GM23338 (cell line): Measurements from ENCODE around the gene NPAS3. TPM values are rescaled to one million over a fixed set of nuclear protein-coding genes. Genes with fewer than 3 reads are reported as not detected.
A peak's percentile ranks its signal among the peaks of the same experiment; 100 is the strongest.

ENCODE experiments used
- ATAC-seq: fragments of 200-7000 bp; cut with Tn5 transposase; 3 replicates; pipeline ENCODE4 v1.9.1; 2020
- DNase-seq: peaks from one replicate; pipeline ENCODE4 v3.0.0-alpha.2; 2015; ENCODE audit warnings: low spot score
- H2AFZ ChIP-seq: fragments of 200-600 bp; sonication (generic); 2 replicates; pipeline ENCODE4 v1.8.0; 2016; ENCODE audit warnings: antibody characterized with exemption, mild to moderate bottlenecking, moderate library complexity
- H3F3A ChIP-seq: fragments of 200-600 bp; sonication (generic); replicated peaks from 2 replicates; pipeline ENCODE4 v1.8.0; 2017; ENCODE audit warnings: antibody characterized with exemption, mixed run types, low read depth
- H3K27ac ChIP-seq: fragments of 200-600 bp; sonication (generic); 2 replicates; pipeline ENCODE4 v1.6.1; 2016; ENCODE audit warnings: low read depth
- H3K27me3 ChIP-seq: fragments of 200-600 bp; sonication (generic); 2 replicates; pipeline ENCODE4 v1.8.0; 2016; ENCODE audit warnings: mild to moderate bottlenecking, mixed run types, moderate library complexity; ENCODE audit not compliant: insufficient read depth
- H3K36me3 ChIP-seq: fragments of 200-600 bp; sonication (generic); 2 replicates; pipeline ENCODE4 v1.8.0; 2016; ENCODE audit warnings: mild to moderate bottlenecking; ENCODE audit not compliant: insufficient read depth
- H3K4me1 ChIP-seq: fragments of 200-600 bp; sonication (generic); 2 replicates; pipeline ENCODE4 v1.8.0; 2016; ENCODE audit warnings: mild to moderate bottlenecking, moderate library complexity; ENCODE audit not compliant: insufficient read depth
- H3K4me2 ChIP-seq: fragments of 200-600 bp; sonication (generic); 2 replicates; pipeline ENCODE4 v1.7.1; 2017; ENCODE audit warnings: mixed run types
- H3K4me3 ChIP-seq: fragments of 200-600 bp; sonication (generic); 2 replicates; pipeline ENCODE4 v1.6.1; 2016; ENCODE audit warnings: mixed run types
- H3K79me2 ChIP-seq: fragments of 200-600 bp; sonication (generic); replicated peaks from 2 replicates; pipeline ENCODE4 v1.8.0; 2017; ENCODE audit warnings: mild to moderate bottlenecking; ENCODE audit not compliant: insufficient read depth
- H3K9me2 ChIP-seq: fragments of 200-600 bp; sonication (generic); 2 replicates; pipeline ENCODE4 v1.8.0; 2017; ENCODE audit not compliant: insufficient read depth
- H4K20me1 ChIP-seq: fragments of 200-600 bp; sonication (generic); replicated peaks from 2 replicates; pipeline ENCODE4 v1.8.0; 2017; ENCODE audit warnings: mild to moderate bottlenecking; ENCODE audit not compliant: insufficient read depth
- H3K27ac Mint-ChIP-seq: 2 replicates; pipeline ENCODE4 v1.8.0; 2020; ENCODE audit warnings: inconsistent platforms, mild to moderate bottlenecking, moderate library complexity, mixed read lengths
- H3K27me3 Mint-ChIP-seq: 3 replicates; pipeline ENCODE4 v1.8.0; 2022; ENCODE audit warnings: low read depth, mild to moderate bottlenecking, moderate library complexity, mixed read lengths, inconsistent platforms; ENCODE audit not compliant: insufficient read depth, poor library complexity
- H3K36me3 Mint-ChIP-seq: 3 replicates; pipeline ENCODE4 v1.8.0; 2021; ENCODE audit warnings: low read depth, mild to moderate bottlenecking, inconsistent platforms, moderate library complexity, mixed read lengths
- H3K4me1 Mint-ChIP-seq: 3 replicates; pipeline ENCODE4 v1.8.0; 2020; ENCODE audit warnings: mild to moderate bottlenecking, inconsistent platforms, mixed read lengths
- H3K4me3 Mint-ChIP-seq: 3 replicates; pipeline ENCODE4 v1.8.0; 2021; ENCODE audit warnings: moderate library complexity, mild to moderate bottlenecking, inconsistent platforms, mixed read lengths
- H3K9me3 Mint-ChIP-seq: 3 replicates; pipeline ENCODE4 v1.8.0; 2020; ENCODE audit warnings: moderate library complexity, mild to moderate bottlenecking, inconsistent platforms, mixed read lengths
- CREB1 ChIP-seq: fragments of 250-450 bp; sonication (Bioruptor Pico); IDR thresholded peaks from 2 replicates; pipeline ENCODE4 v1.5.0; 2020; ENCODE audit warnings: low read depth, mild to moderate bottlenecking, moderate library complexity
- CTCF ChIP-seq, 2 experiments: fragments of 200-600 bp in 1 of 2; sonication (generic) in 1 of 2; conservative IDR thresholded peaks; 2 replicates each; pipeline versions ENCODE4 v1.5.1 to v1.6.1; 2016 to 2017; ENCODE audit warnings: antibody characterized with exemption in 2 of 2, low read depth in 2 of 2, mild to moderate bottlenecking in 2 of 2, moderate library complexity in 1 of 2
- EZH2 ChIP-seq: fragments of 200-600 bp; sonication (generic); IDR thresholded peaks from one replicate; pipeline ENCODE4 v1.8.0; 2017; ENCODE audit warnings: antibody characterized with exemption, mild to moderate bottlenecking, low read depth; ENCODE audit not compliant: unreplicated experiment
- EZH2phosphoT487 ChIP-seq: fragments of 200-600 bp; sonication (generic); IDR thresholded peaks from one replicate; pipeline ENCODE4 v1.8.1; 2018; ENCODE audit warnings: antibody characterized with exemption; ENCODE audit not compliant: unreplicated experiment
- JUNB ChIP-seq: IDR thresholded peaks from one replicate; pipeline ENCODE4 v1.6.1; 2016; ENCODE audit warnings: antibody characterized with exemption; ENCODE audit not compliant: unreplicated experiment
- POLR2AphosphoS5 ChIP-seq: IDR thresholded peaks from 2 replicates; pipeline ENCODE4 v1.6.1; 2016; ENCODE audit warnings: antibody characterized with exemption, low read depth
- REST ChIP-seq: IDR thresholded peaks from one replicate; pipeline ENCODE4 v1.6.1; 2018; ENCODE audit warnings: antibody characterized with exemption; ENCODE audit not compliant: unreplicated experiment
- STAT1 ChIP-seq: IDR thresholded peaks from one replicate; pipeline ENCODE4 v1.6.1; 2016; ENCODE audit warnings: antibody characterized with exemption; ENCODE audit not compliant: unreplicated experiment
- ZNF114 ChIP-seq: fragments of 250-450 bp; sonication (Bioruptor Pico); IDR thresholded peaks from 2 replicates; pipeline ENCODE4 v1.5.0; 2020; ENCODE audit warnings: mild to moderate bottlenecking, moderate library complexity
- ZNF331 ChIP-seq: fragments of 250-450 bp; sonication (Bioruptor Pico); IDR thresholded peaks from 2 replicates; pipeline ENCODE4 v1.5.0; 2020; ENCODE audit warnings: low read depth, mild to moderate bottlenecking, moderate library complexity
- polyA plus RNA-seq: library from polyadenylated mRNA; unstranded; fragments of >200 nt; fragmentation: Nextera tagmentation; extraction: Ambion mirVana; gene quantifications from 2 replicates; pipeline ENCODE4 v1.2.1, GENCODE V29; 2016
- total RNA-seq: library from RNA; depleted of rRNA; stranded (reverse); fragments of >200 nt; shearing (Covaris generic); gene quantifications from 2 replicates; pipeline ENCODE4 v1.2.3, GENCODE V29; 2014
- TF ChIP-seq, protein P1 (sequence below): IDR thresholded peaks from 2 replicates; pipeline ENCODE4 v1.6.1; 2016; ENCODE audit warnings: antibody characterized with exemption

Gene NPAS3
- total and polyA plus RNA-seq, 2 experiments from 2014 or later: 0.17 to 0.19 TPM

- peak overlapping the region; percentile 90 for H3K4me3 Mint-ChIP-seq
- no peaks in the 10 kb centered on the region for H3K9me2 ChIP-seq
- H3K36me3 ChIP-seq: no peaks in the 10 kb centered on the region
- no peaks in the 10 kb centered on the region for H3K36me3 Mint-ChIP-seq
- peak overlapping the region; percentile 99 for H2AFZ ChIP-seq
- H3K9me3 Mint-ChIP-seq: no peaks in the 10 kb centered on the region
- H3K27ac Mint-ChIP-seq: no peak overlapping the region
- peak overlapping the region; percentile 70 for H3K4me3 ChIP-seq
- H3K79me2 ChIP-seq: no peaks in the 10 kb centered on the region
- H3K27ac ChIP-seq: no peak overlapping the region
- peaks cover 32% of the 10 kb centered on the region for H3K4me1 ChIP-seq
- peaks cover 43% of the 10 kb centered on the region for H3K27me3 Mint-ChIP-seq
- H3K4me2 ChIP-seq: peak overlapping the region; percentile 90
- H3F3A ChIP-seq: 0 out of 2 replicates have a peak, but pooled peaks cover 5% of the 10 kb centered on the region
- peaks cover 76% of the 10 kb centered on the region for H3K27me3 ChIP-seq
- DNase-seq: peak; percentile 38
- peaks cover under 1% of the 10 kb centered on the region; the same call in 1 of the 2 replicates for H4K20me1 ChIP-seq
- TF ChIP-seq, protein P1, sequence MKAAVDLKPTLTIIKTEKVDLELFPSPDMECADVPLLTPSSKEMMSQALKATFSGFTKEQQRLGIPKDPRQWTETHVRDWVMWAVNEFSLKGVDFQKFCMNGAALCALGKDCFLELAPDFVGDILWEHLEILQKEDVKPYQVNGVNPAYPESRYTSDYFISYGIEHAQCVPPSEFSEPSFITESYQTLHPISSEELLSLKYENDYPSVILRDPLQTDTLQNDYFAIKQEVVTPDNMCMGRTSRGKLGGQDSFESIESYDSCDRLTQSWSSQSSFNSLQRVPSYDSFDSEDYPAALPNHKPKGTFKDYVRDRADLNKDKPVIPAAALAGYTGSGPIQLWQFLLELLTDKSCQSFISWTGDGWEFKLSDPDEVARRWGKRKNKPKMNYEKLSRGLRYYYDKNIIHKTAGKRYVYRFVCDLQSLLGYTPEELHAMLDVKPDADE: no peak
- TF ChIP-seq EZH2: peak; percentile 55
- TF ChIP-seq ZNF331 (CRISPR knock-in tag): no peak
- peak; percentile 2; the same call in 2 of the 3 replicates for ATAC-seq
- H3K4me1 Mint-ChIP-seq: peaks cover 33% of the 10 kb centered on the region
These were observed 6.3 kb upstream of the NPAS3 start for GRCh38 chr14:32932302-32932913.

DNA sequence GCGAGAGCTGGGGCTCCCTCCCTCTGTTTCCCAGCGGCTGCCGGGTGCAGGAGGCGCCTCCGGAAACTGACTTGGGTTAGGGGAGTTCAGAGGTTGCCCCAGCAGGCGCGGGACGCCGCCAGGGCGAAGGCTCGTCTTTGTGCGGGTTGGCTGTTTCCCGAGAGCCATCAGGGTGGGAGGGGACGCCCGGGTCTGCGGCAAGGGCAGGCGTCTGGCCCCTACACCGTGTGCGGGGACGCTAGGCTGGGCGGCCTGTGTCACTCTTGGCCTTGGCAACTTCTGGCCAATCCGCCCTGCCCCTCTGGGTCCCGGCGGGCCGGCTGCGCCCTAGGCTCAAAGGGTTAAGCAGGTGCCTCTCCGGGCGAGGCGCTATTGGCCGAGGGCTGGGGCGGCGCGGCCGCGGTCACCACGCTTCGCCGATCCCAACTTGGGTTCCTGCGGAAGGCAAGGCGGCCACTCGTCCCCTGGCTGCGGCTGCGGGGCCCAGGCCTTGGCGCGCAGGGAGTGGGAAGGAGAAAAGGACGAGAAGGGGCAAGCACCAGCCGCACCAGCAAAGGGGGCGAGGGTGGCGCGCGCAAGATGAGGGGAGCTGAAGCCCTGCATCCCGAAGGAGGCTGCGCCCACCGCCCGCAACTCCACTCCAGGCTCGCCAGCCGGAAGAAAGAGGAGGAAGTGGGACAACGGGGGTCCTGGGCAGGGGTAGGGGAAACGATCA is 5.6 kb upstream of the NPAS3 start:
- Histone ChIP-seq H2AFZ (peak overlapping the region; percentile 99), H3F3A (0 out of 2 replicates have a peak, but pooled peaks cover 10% of the 10 kb centered on the region), H3K9me2 (no peaks in the 10 kb centered on the region), H3K27me3 (peaks cover 83% of the 10 kb centered on the region), H3K79me2 (no peaks in the 10 kb centered on the region), H3K4me2 (peak overlapping the region; percentile 90), H3K36me3 (no peaks in the 10 kb centered on the region), H4K20me1 (peaks cover 3% of the 10 kb centered on the region; the same call in 1 of the 2 replicates), H3K4me3 (peak overlapping the region; percentile 70), H3K4me1 (peaks cover 38% of the 10 kb centered on the region), H3K27ac (no peak overlapping the region)
- peaks cover 37% of the 10 kb centered on the region for H3K4me1 Mint-ChIP-seq
- TF ChIP-seq, protein P1: no peak
- no peak; the same call in 1 of the 2 replicates for TF ChIP-seq POLR2AphosphoS5
- TF ChIP-seq EZH2: peak; percentile 23
- TF ChIP-seq CTCF (conservative IDR thresholded peaks at IDR 0.05; ENCODE audit: low read depth in 2 of 2): no peak
- TF ChIP-seq ZNF114 (CRISPR knock-in tag): no peak
- TF ChIP-seq REST: no peak
- no peak for TF ChIP-seq EZH2phosphoT487
- no peak for TF ChIP-seq STAT1
- no peak for TF ChIP-seq ZNF331 (CRISPR knock-in tag)
- TF ChIP-seq JUNB: no peak
- TF ChIP-seq CREB1 (CRISPR knock-in tag): peak; percentile 25; the same call in 1 of the 2 replicates
- H3K27me3 Mint-ChIP-seq: peaks cover 50% of the 10 kb centered on the region
- H3K36me3 Mint-ChIP-seq: no peaks in the 10 kb centered on the region
- DNase-seq (peak; percentile 85), ATAC-seq (peak; percentile 74)
- H3K9me3 Mint-ChIP-seq: no peaks in the 10 kb centered on the region
- no peak overlapping the region for H3K27ac Mint-ChIP-seq
- peak overlapping the region; percentile 90 for H3K4me3 Mint-ChIP-seq
